ENCODE results near the gene LYRM9. TPM values are rescaled to one million over a fixed set of nuclear protein-coding genes. Genes with fewer than 3 reads are reported as not detected.
"Not testable (repeated sequence)": the region's sequence is repeated elsewhere in the genome, so short reads cannot be mapped to it uniquely, and the experiment has no call there.

LYRM9 gene
- total RNA-seq, 1 donor from 2014 or later, result 2.9 TPM

GRCh38 chr17:27918498-27918897 lies 25.3 kb upstream of the LYRM9 start:
- DNase-seq (ENCODE audit: low read depth), result no peak
- no peak for TF ChIP-seq CTCF (conservative IDR thresholded peaks at IDR 0.05; ENCODE audit: low read depth, low read length)

GRCh38 chr17:27917000-27917399 lies 23.8 kb upstream of the LYRM9 start:
- no peak overlapping the region for H3K4me3 ChIP-seq (ENCODE audit: low read depth, low read length)
- TF ChIP-seq CTCF (conservative IDR thresholded peaks at IDR 0.05; ENCODE audit: low read depth, low read length), result no peak
- no peak for DNase-seq (ENCODE audit: low read depth)

More at GRCh38 chr17:27918498-27918897, 25.3 kb upstream of the LYRM9 start:
- H3K4me3 ChIP-seq (ENCODE audit: low read depth, low read length), result no peak overlapping the region

- DNase-seq (ENCODE audit: low read depth), result no peak
- H3K4me3 ChIP-seq (ENCODE audit: low read depth, low read length), result no peak overlapping the region
- no peak for TF ChIP-seq CTCF (conservative IDR thresholded peaks at IDR 0.05; ENCODE audit: low read depth, low read length)
Measured at GRCh38 chr17:27915709-27916108, 22.5 kb upstream of the LYRM9 start.

GRCh38 chr17:27914382-27914781 lies 21.2 kb upstream of the LYRM9 start:
- no peak for DNase-seq (ENCODE audit: low read depth)
- TF ChIP-seq CTCF (conservative IDR thresholded peaks at IDR 0.05; ENCODE audit: low read depth, low read length), result no peak
- no peak overlapping the region for H3K4me3 ChIP-seq (ENCODE audit: low read depth, low read length)

- no peak overlapping the region for H3K4me3 ChIP-seq (ENCODE audit: low read depth, low read length)
- DNase-seq (ENCODE audit: low read depth), result no peak
- no peak for TF ChIP-seq CTCF (conservative IDR thresholded peaks at IDR 0.05; ENCODE audit: low read depth, low read length)
Measured at GRCh38 chr17:27912964-27913363, 19.8 kb upstream of the LYRM9 start.

GRCh38 chr17:27912299-27912698 lies 19.1 kb upstream of the LYRM9 start:
- DNase-seq (ENCODE audit: low read depth); H3K4me3 ChIP-seq (ENCODE audit: low read depth, low read length): not testable (repeated sequence)

- no peak for DNase-seq (ENCODE audit: low read depth)
Measured at GRCh38 chr17:27907976-27908558, 14.9 kb upstream of the LYRM9 start.

More at GRCh38 chr17:27907976-27908558, 14.9 kb upstream of the LYRM9 start:
- H3K4me3 ChIP-seq (ENCODE audit: low read depth, low read length), result no peak overlapping the region
- no peak for TF ChIP-seq CTCF (conservative IDR thresholded peaks at IDR 0.05; ENCODE audit: low read depth, low read length)

Measured in epithelial cell of proximal tubule (primary cell).